Measurements from ENCODE around the gene NME8. TPM values are rescaled to one million over a fixed set of nuclear protein-coding genes. Genes with fewer than 3 reads are reported as not detected.

NME8 gene
- total and polyA plus RNA-seq, 2 donors (not counting 3 experiments of a cell fraction or from before 2014, with no cell fraction given): not detected

DNA sequence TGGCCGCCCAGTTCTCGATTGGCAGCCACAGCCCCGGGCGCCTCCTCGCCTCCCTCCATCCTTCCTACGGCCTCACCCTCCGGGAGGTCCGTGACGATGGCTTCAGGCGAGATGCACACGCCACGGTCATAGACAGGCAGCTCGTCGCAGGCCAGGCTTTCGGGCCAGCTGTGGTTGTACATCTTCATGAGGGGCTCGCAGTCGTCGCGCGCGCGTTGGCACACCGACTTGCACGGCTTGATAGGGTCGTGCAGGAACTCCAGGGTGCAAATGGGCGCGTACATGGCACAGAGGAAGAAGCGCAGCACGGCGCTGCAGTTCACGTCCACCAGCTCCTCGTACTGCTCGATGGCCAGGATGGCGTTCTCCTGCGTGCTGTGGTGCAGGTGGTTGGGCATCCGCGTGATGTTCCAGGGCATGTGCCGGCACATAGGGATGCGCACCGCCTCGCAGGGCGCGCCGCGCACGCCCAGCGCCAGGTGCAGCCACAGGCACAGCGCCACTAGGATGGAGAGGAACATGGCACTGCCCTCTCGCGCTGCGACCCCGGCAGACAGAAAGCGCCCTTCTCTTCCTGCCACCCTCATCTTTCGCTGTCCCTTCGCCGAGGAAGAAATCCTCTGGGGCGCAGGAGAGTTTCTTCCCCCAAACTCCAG is 67.7 kb downstream of the NME8 start:
- H3K9me3 ChIP-seq (replicated peaks; ENCODE audit: control insufficient read depth, insufficient read depth, low read length): no peaks in the 10 kb centered on the region
- FAIRE-seq (no peak), DNase-seq (ENCODE audit: low read depth, low spot score) (peak; percentile 3)
- intact Hi-C loops (cut with micrococcal nuclease): loop anchor here (2.0 to 5.0 kb wide), 2 partner anchors 191 to 403 kb away; no protein-coding TSS in a partner anchor
- no peak for TF ChIP-seq POLR2A (IDR thresholded peaks at IDR 0.05; ENCODE audit: low read depth, low read length)
- no peak for TF ChIP-seq JUN (IDR thresholded peaks at IDR 0.05; ENCODE audit: borderline replicate concordance, insufficient read depth, insufficient read length, low read depth)
- peak; percentile 76 for TF ChIP-seq EZH2 (IDR thresholded peaks at IDR 0.05; ENCODE audit: borderline replicate concordance, low read depth, low read length, severe bottlenecking)
- no peak for TF ChIP-seq MYC (IDR thresholded peaks at IDR 0.05; ENCODE audit: low read depth, low read length)
- no peak for TF ChIP-seq CTCF (IDR thresholded peaks at IDR 0.05; ENCODE audit: extremely low read depth in 1 of 2, insufficient read depth in 1 of 2, low read depth in 1 of 2, low read length in 2 of 2)
- TF ChIP-seq POLR2AphosphoS5 (IDR thresholded peaks at IDR 0.05; ENCODE audit: insufficient read depth, low read depth, low read length): no peak
- peak overlapping the region in 1 of 3 experiments; percentile 20 for H3K4me3 ChIP-seq (replicated peaks in 1 of 3; ENCODE audit: insufficient read depth in 1 of 3, low read depth in 1 of 3, low read length in 3 of 3)
- ChIA-PET CTCF (interaction anchor here (1.3 to 3.6 kb wide), 8 partner anchors 9 to 458 kb away, joined by 3 to 23 read pairs (median 10); no protein-coding TSS in a partner anchor), POLR2A (no interaction called here)
- dilution Hi-C loops (cut with MboI; ENCODE audit: extremely low pct_ligation_motif_present, low sequenced_read_pairs): no loop called here
- H3K27ac ChIP-seq (ENCODE audit: insufficient read depth, low read depth, low read length): no peak overlapping the region
- no peaks in the 10 kb centered on the region for H3K9me1 ChIP-seq (replicated peaks; ENCODE audit: control insufficient read depth, extremely low read depth, insufficient read depth, low read length)
- peaks cover 29 to 37% of the 10 kb centered on the region in 2 experiments for H3K27me3 ChIP-seq (ENCODE audit: control insufficient read depth in 2 of 2, insufficient read depth in 2 of 2, low read length in 2 of 2)
- BruUV-seq (replicated peaks): no TSS peak
- peak overlapping the region; percentile 51 for H2AFZ ChIP-seq (ENCODE audit: low read depth, low read length)
- peaks cover 4% of the 10 kb centered on the region for H3K4me1 ChIP-seq (ENCODE audit: control insufficient read depth, extremely low read depth, insufficient read depth, low read length)
- no peak overlapping the region for H3K9ac ChIP-seq (replicated peaks; ENCODE audit: extremely low read depth, insufficient read depth, low read length)
- no peaks in the 10 kb centered on the region for H3K36me3 ChIP-seq (ENCODE audit: control insufficient read depth in 2 of 2, extremely low read depth in 1 of 2, insufficient read depth in 2 of 2, low read length in 2 of 2)
- H4K20me1 ChIP-seq (replicated peaks; ENCODE audit: control insufficient read depth, extremely low read depth, insufficient read depth, low read length): no peaks in the 10 kb centered on the region
- peak overlapping the region; percentile 22 for H3K4me2 ChIP-seq (ENCODE audit: insufficient read depth, low read length)
- H3K79me2 ChIP-seq (ENCODE audit: control insufficient read depth, insufficient read depth, low read length): no peaks in the 10 kb centered on the region

All from endothelial cell of umbilical vein (primary cell).